Activated B cell treated with CpG ODN at 0.5 μM for 24 hours (primary cell): ENCODE measurements around the gene TRMT10C. TPM values are rescaled to one million over a fixed set of nuclear protein-coding genes. Genes with fewer than 3 reads are reported as not detected.
"Not testable (repeated sequence)": the region's sequence is repeated elsewhere in the genome, so short reads cannot be mapped to it uniquely, and the experiment has no call there.

ENCODE experiments used
- ATAC-seq: fragments of 200-7000 bp; cut with Tn5 transposase; one replicate; pipeline ENCODE4 v1.10.0; 2021; ENCODE audit warnings: low read depth, mild to moderate bottlenecking, moderate library complexity
- CTCF ChIA-PET: fragments of 350-600 bp; sonication (Branson Sonifier 250); formaldehyde crosslinking; loops from one replicate; lab custom pipeline; 2021; ENCODE audit warnings: antibody characterized with exemption; lab: Charles Lee
- POLR2A ChIA-PET: fragments of 350-600 bp; sonication (Branson Sonifier 250); formaldehyde crosslinking; loops from one replicate; lab custom pipeline; 2021; ENCODE audit warnings: antibody characterized with exemption; lab: Charles Lee
- DNase-seq: peaks from one replicate; pipeline ENCODE4 v3.0.0; 2022
- H3K27ac Mint-ChIP-seq: one replicate; pipeline ENCODE4 v1.8.0; 2020; ENCODE audit warnings: mixed read lengths
- H3K27me3 Mint-ChIP-seq: one replicate; pipeline ENCODE4 v1.8.0; 2021; ENCODE audit warnings: mixed read lengths
- H3K36me3 Mint-ChIP-seq: one replicate; pipeline ENCODE4 v1.8.0; 2021; ENCODE audit warnings: low read depth, mixed read lengths
- H3K4me1 Mint-ChIP-seq: one replicate; pipeline ENCODE4 v1.8.0; 2021; ENCODE audit warnings: mixed read lengths
- H3K4me3 Mint-ChIP-seq: one replicate; pipeline ENCODE4 v1.8.0; 2020; ENCODE audit warnings: mild to moderate bottlenecking, mixed read lengths
- H3K9me3 Mint-ChIP-seq: one replicate; pipeline ENCODE4 v1.8.0; 2020; ENCODE audit warnings: mixed read lengths
- CTCF ChIP-seq: fragments of 200-600 bp; IDR thresholded peaks from one replicate; pipeline ENCODE4 v1.8.0; 2022; ENCODE audit warnings: antibody characterized with exemption, mild to moderate bottlenecking
- intact Hi-C: fragments of 100-400 bp; cut with micrococcal nuclease; formaldehyde crosslinking; loops from one replicate; pipeline ENCODE4 v1.15.1; 2024
- total RNA-seq: library from RNA; stranded (reverse); gene quantifications from 2 replicates; pipeline ENCODE4 v1.2.3, GENCODE V29; 2022

TRMT10C gene
- total RNA-seq, 1 donor from 2014 or later = 34.6 TPM

- ChIA-PET CTCF (no interaction called here), POLR2A (no interaction called here)
- DNase-seq (no peak), ATAC-seq (no peak)
- intact Hi-C loops = no loop called here
- Mint-ChIP-seq H3K36me3 (no peaks in the 10 kb centered on the region), H3K4me3 (no peak overlapping the region), H3K9me3 (peaks cover under 1% of the 10 kb centered on the region), H3K27ac (no peak overlapping the region), H3K27me3 (peaks cover 8% of the 10 kb centered on the region), H3K4me1 (peaks cover 4% of the 10 kb centered on the region)
- no peak for TF ChIP-seq CTCF
Observed at GRCh38 chr3:101535221-101535620, 26.4 kb upstream of the TRMT10C start.

GRCh38 chr3:101536266-101536665, 25.4 kb upstream of the TRMT10C start:
- Mint-ChIP-seq H3K9me3 (no peaks in the 10 kb centered on the region), H3K4me1 (peaks cover 4% of the 10 kb centered on the region), H3K27ac (no peak overlapping the region), H3K4me3 (no peak overlapping the region), H3K27me3 (peaks cover 8% of the 10 kb centered on the region), H3K36me3 (no peaks in the 10 kb centered on the region)
- CTCF ChIA-PET = no interaction called here
- intact Hi-C loops = no loop called here
- no peak for ATAC-seq
- DNase-seq = no peak
- POLR2A ChIA-PET = no interaction called here
- TF ChIP-seq CTCF = no peak

DNA sequence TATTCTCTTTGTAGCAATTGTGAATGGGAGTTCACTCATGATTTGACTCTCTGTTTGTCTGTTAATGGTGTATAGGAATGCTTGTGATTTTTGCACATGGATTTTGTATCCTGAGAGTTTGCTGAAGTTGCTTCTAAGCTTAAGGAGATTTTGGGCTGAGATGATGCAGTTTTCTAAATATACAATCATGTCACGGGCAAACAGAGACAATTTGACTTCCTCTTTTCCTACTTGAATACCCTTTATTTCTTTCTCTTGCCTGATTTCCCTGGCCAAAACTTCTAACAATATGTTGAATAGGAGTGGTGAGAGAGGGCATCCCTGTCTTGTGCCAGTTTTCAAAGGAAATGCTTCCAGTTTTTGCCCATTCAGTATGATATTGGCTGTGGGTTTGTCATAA, 24.7 kb upstream of the TRMT10C start:
- CTCF ChIA-PET, H3K4me3 Mint-ChIP-seq, DNase-seq, H3K9me3 Mint-ChIP-seq, H3K27ac Mint-ChIP-seq, POLR2A ChIA-PET, H3K27me3 Mint-ChIP-seq, H3K36me3 Mint-ChIP-seq, H3K4me1 Mint-ChIP-seq, intact Hi-C loops, ATAC-seq: not testable (repeated sequence)

GRCh38 chr3:101542957-101543356, 18.7 kb upstream of the TRMT10C start:
- ChIA-PET CTCF (no interaction called here), POLR2A (no interaction called here)
- TF ChIP-seq CTCF = no peak
- H3K27me3 Mint-ChIP-seq = peaks cover 13% of the 10 kb centered on the region
- H3K4me1 Mint-ChIP-seq = no peaks in the 10 kb centered on the region
- intact Hi-C loops = no loop called here
- no peak overlapping the region for H3K27ac Mint-ChIP-seq
- DNase-seq (no peak), ATAC-seq (no peak)
- H3K4me3 Mint-ChIP-seq = no peak overlapping the region
- H3K9me3 Mint-ChIP-seq = no peaks in the 10 kb centered on the region
- H3K36me3 Mint-ChIP-seq = no peaks in the 10 kb centered on the region

GRCh38 chr3:101544161-101544850, 17.4 kb upstream of the TRMT10C start:
- Mint-ChIP-seq H3K4me1 (no peaks in the 10 kb centered on the region), H3K36me3 (no peaks in the 10 kb centered on the region), H3K4me3 (no peak overlapping the region), H3K27ac (no peak overlapping the region), H3K9me3 (no peaks in the 10 kb centered on the region), H3K27me3 (peaks cover 13% of the 10 kb centered on the region)
- intact Hi-C loops = no loop called here
- ATAC-seq (no peak), DNase-seq (no peak)
- ChIA-PET POLR2A (no interaction called here), CTCF (no interaction called here)
- TF ChIP-seq CTCF = no peak
